Sciatic nerve (tissue), 2 donors: ENCODE results near the gene SMURF2. TPM values are rescaled to one million over a fixed set of nuclear protein-coding genes. Genes with fewer than 3 reads are reported as not detected.

Source experiments
- ATAC-seq: fragments of 200-7000 bp; cut with Tn5 transposase; one replicate; pipeline ENCODE4 v1.9.1; 2020; ENCODE audit warnings: mild to moderate bottlenecking, moderate library complexity
- DNase-seq: peaks from one replicate; pipeline ENCODE4 v3.0.0-alpha.2; 2020; ENCODE audit warnings: low spot score
- intact Hi-C: fragments of 100-400 bp; cut with DNase I; formaldehyde crosslinking; loops from one replicate; pipeline ENCODE4 v1.14.2; 2022
- total RNA-seq: library from RNA; stranded (reverse); fragmentation: NEBNext Ultra II Directional; extraction: Animal tissue kit (Norgen Biotek cat#: 25700); gene quantifications from one replicate; pipeline ENCODE4 v1.2.1, GENCODE V29; 2021
- donor health status: DM: no; HTN: no; CAD: no.
- donor health status: DM: no; HTN: no; CAD: no.

SMURF2 gene
- total RNA-seq, 1 donor from 2014 or later: 29.8 TPM

GRCh38 chr17:64638552-64639203 is 23.4 kb downstream of the SMURF2 start:
- ATAC-seq: no peak
- no peak for DNase-seq
- intact Hi-C loops: no loop called here

GRCh38 chr17:64635647-64636305 is 26.3 kb downstream of the SMURF2 start:
- ATAC-seq: no peak
- DNase-seq: no peak
- intact Hi-C loops: no loop called here

GRCh38 chr17:64634218-64634617 is 27.9 kb downstream of the SMURF2 start:
- ATAC-seq: no peak
- intact Hi-C loops: no loop called here
- no peak for DNase-seq

GRCh38 chr17:64632606-64633005 is 29.5 kb downstream of the SMURF2 start:
- intact Hi-C loops: no loop called here
- no peak for ATAC-seq
- DNase-seq: no peak

- intact Hi-C loops: no loop called here
- DNase-seq (no peak), ATAC-seq (no peak)
Observed at GRCh38 chr17:64632194-64632593, 29.9 kb downstream of the SMURF2 start.

- DNase-seq: no peak
- intact Hi-C loops: no loop called here
- no peak for ATAC-seq
Observed at GRCh38 chr17:64630309-64631223, 31.5 kb downstream of the SMURF2 start.

GRCh38 chr17:64628641-64629040 is 33.5 kb downstream of the SMURF2 start:
- intact Hi-C loops: no loop called here
- ATAC-seq (no peak), DNase-seq (no peak)

- ATAC-seq (no peak), DNase-seq (no peak)
- intact Hi-C loops: no loop called here
Observed at GRCh38 chr17:64627797-64628196, 34.3 kb downstream of the SMURF2 start.

GRCh38 chr17:64626827-64627226 is 35.3 kb downstream of the SMURF2 start:
- DNase-seq: no peak
- intact Hi-C loops: no loop called here
- no peak for ATAC-seq

GRCh38 chr17:64625541-64625940 is 36.6 kb downstream of the SMURF2 start:
- ATAC-seq: no peak
- no peak for DNase-seq
- intact Hi-C loops: no loop called here

- intact Hi-C loops: loop anchor here (5.0 kb wide), 1 partner anchor 1131 kb away; no protein-coding TSS in a partner anchor
- ATAC-seq: no peak
Observed at GRCh38 chr17:64622931-64623654, 39.0 kb downstream of the SMURF2 start.

GRCh38 chr17:64621772-64622171 is 40.3 kb downstream of the SMURF2 start:
- intact Hi-C loops: loop anchor here (5.0 kb wide), 1 partner anchor 1129 kb away; no protein-coding TSS in a partner anchor
- ATAC-seq: no peak
- DNase-seq: no peak

More at GRCh38 chr17:64622931-64623654, 39.0 kb downstream of the SMURF2 start:
- DNase-seq: no peak

GRCh38 chr17:64618848-64619247 is 43.3 kb downstream of the SMURF2 start:
- DNase-seq: no peak
- no peak for ATAC-seq
- intact Hi-C loops: no loop called here

- DNase-seq: no peak
- ATAC-seq: no peak
- intact Hi-C loops: no loop called here
Observed at GRCh38 chr17:64617125-64617780, 44.9 kb downstream of the SMURF2 start.

- intact Hi-C loops: no loop called here
- no peak for ATAC-seq
- DNase-seq: no peak
Observed at GRCh38 chr17:64615028-64615677, 47.0 kb downstream of the SMURF2 start.

GRCh38 chr17:64614266-64615027 is 47.7 kb downstream of the SMURF2 start:
- intact Hi-C loops: no loop called here
- no peak for ATAC-seq
- DNase-seq: no peak

GRCh38 chr17:64611369-64611768 is 50.7 kb downstream of the SMURF2 start:
- intact Hi-C loops: no loop called here
- no peak for ATAC-seq

More at GRCh38 chr17:64611369-64611768, 50.7 kb downstream of the SMURF2 start:
- no peak for DNase-seq
